Measurements from ENCODE around the gene PIMREG. TPM values are rescaled to one million over a fixed set of nuclear protein-coding genes. Genes with fewer than 3 reads are reported as not detected.

The PIMREG gene
- total and polyA plus RNA-seq, 2 experiments from 2014 or later, result 3.9 to 11.8 TPM

DNA sequence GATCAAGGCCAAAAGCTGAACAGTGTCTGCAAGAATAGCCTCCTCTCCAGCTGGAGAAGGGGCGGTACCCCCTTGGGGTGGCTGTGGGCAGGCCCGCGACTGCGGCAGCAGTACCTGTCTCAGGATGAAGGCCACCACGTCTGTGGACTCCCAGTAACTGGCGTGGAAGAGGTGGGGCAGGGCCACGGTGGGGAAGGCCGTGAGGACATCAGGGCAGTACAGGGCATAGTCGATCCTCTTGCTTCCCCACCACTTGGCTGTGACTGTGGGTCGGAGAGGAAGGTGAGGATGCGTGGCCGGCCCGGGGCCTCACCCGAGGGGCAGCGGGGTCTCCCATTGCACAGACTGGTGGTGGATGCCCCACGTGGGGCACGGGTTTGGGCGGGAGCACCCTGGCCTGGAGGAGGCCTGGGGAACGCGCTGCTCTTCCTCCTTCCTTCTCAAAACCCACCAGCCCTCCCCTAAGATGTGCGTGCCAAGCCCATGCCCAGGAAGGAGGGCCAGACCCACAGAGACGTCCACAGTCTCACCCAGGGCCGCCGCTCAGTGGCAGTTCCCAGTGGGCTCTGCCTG lies 26.0 kb downstream of the PIMREG start:
- Histone ChIP-seq H3K4me1 (ENCODE audit: insufficient read depth) (peaks cover 4% of the 10 kb centered on the region), H3K36me3 (replicated peaks; ENCODE audit: insufficient read depth, low read depth) (no peaks in the 10 kb centered on the region), H3K9me2 (replicated peaks; ENCODE audit: insufficient read depth) (no peaks in the 10 kb centered on the region), H2AFZ (no peak overlapping the region), H3K27ac (no peak overlapping the region), H4K20me1 (ENCODE audit: insufficient read depth, poor library complexity, severe bottlenecking) (no peaks in the 10 kb centered on the region), H3K79me2 (no peaks in the 10 kb centered on the region), H3K4me3 (no peak overlapping the region), H3K9me3 (ENCODE audit: low read depth) (no peaks in the 10 kb centered on the region), H3K4me2 (no peak overlapping the region), H3K27me3 (no peaks in the 10 kb centered on the region)
- DNase-seq (ENCODE audit: low spot score), result no peak
- TF ChIP-seq, protein P1, sequence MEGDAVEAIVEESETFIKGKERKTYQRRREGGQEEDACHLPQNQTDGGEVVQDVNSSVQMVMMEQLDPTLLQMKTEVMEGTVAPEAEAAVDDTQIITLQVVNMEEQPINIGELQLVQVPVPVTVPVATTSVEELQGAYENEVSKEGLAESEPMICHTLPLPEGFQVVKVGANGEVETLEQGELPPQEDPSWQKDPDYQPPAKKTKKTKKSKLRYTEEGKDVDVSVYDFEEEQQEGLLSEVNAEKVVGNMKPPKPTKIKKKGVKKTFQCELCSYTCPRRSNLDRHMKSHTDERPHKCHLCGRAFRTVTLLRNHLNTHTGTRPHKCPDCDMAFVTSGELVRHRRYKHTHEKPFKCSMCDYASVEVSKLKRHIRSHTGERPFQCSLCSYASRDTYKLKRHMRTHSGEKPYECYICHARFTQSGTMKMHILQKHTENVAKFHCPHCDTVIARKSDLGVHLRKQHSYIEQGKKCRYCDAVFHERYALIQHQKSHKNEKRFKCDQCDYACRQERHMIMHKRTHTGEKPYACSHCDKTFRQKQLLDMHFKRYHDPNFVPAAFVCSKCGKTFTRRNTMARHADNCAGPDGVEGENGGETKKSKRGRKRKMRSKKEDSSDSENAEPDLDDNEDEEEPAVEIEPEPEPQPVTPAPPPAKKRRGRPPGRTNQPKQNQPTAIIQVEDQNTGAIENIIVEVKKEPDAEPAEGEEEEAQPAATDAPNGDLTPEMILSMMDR (IDR thresholded peaks at IDR 0.05; ENCODE audit: poor library complexity), result no peak
- TF ChIP-seq EZH2 (IDR thresholded peaks at IDR 0.05; ENCODE audit: borderline replicate concordance) (no peak), EZH2phosphoT487 (IDR thresholded peaks at IDR 0.05; ENCODE audit: low read depth, severe bottlenecking, unreplicated experiment) (no peak)
- WGBS (ENCODE audit: low lambda C conversion rate, missing lambda C conversion rate), result 96% methylated on average over 23 of the region's 24 CpGs

DNA sequence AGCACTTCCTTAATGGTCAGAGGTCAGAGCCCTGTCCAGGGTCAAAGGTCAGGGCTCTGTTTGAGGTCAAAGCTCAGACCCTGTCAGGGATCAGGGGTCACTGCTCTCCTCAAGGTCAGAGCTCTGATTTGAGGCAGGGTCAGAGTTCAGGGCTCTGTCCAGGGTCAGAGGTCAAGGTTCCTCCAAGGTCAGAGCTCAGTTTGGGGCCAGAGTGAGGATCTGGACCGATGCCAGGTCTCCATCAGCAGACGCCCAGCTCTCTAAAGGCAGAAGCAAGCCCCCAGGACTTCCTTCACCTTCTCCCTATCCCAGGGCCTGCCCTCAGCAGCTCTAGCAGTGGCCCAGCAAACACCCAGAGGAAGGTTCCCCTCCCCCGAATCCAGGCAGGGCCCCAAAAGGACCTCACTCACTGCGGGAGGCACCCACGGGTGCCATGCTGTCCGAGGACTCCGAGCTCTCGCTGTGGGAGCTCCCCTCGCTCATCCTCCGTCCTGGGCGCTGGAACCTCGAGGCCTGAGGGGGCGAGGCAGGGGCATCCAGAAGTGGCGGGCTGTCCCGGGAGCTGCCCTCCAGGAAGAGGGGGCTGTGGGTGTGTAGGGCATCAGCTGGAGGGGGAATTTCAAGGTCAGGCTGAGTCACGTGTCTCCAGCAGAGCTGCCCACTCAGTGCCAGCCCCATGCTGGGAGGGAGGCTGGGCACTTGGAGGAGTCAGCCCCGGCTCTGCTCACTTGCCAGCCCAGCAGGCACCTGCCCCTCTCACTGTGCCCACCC lies 26.7 kb downstream of the PIMREG start:
- no peak for DNase-seq (ENCODE audit: low spot score)
- 94% methylated on average over 17 of the region's 17 CpGs for WGBS (ENCODE audit: low lambda C conversion rate, missing lambda C conversion rate)
- no peak overlapping the region for H3K4me3 ChIP-seq
- H3K27ac ChIP-seq, result no peak overlapping the region
- H3K4me1 ChIP-seq (ENCODE audit: insufficient read depth), result peaks cover 4% of the 10 kb centered on the region
- H3K4me2 ChIP-seq, result no peak overlapping the region
- TF ChIP-seq, protein P1 (IDR thresholded peaks at IDR 0.05; ENCODE audit: poor library complexity), result no peak
- no peak for TF ChIP-seq EZH2 (IDR thresholded peaks at IDR 0.05; ENCODE audit: borderline replicate concordance)
- TF ChIP-seq EZH2phosphoT487 (IDR thresholded peaks at IDR 0.05; ENCODE audit: low read depth, severe bottlenecking, unreplicated experiment), result no peak
- no peaks in the 10 kb centered on the region for H3K9me2 ChIP-seq (replicated peaks; ENCODE audit: insufficient read depth)
- H3K9me3 ChIP-seq (ENCODE audit: low read depth), result no peaks in the 10 kb centered on the region
- H3K36me3 ChIP-seq (replicated peaks; ENCODE audit: insufficient read depth, low read depth), result no peaks in the 10 kb centered on the region
- no peaks in the 10 kb centered on the region for H4K20me1 ChIP-seq (ENCODE audit: insufficient read depth, poor library complexity, severe bottlenecking)
- H3K27me3 ChIP-seq, result no peaks in the 10 kb centered on the region
- no peaks in the 10 kb centered on the region for H3K79me2 ChIP-seq
- no peak overlapping the region for H2AFZ ChIP-seq

DNA sequence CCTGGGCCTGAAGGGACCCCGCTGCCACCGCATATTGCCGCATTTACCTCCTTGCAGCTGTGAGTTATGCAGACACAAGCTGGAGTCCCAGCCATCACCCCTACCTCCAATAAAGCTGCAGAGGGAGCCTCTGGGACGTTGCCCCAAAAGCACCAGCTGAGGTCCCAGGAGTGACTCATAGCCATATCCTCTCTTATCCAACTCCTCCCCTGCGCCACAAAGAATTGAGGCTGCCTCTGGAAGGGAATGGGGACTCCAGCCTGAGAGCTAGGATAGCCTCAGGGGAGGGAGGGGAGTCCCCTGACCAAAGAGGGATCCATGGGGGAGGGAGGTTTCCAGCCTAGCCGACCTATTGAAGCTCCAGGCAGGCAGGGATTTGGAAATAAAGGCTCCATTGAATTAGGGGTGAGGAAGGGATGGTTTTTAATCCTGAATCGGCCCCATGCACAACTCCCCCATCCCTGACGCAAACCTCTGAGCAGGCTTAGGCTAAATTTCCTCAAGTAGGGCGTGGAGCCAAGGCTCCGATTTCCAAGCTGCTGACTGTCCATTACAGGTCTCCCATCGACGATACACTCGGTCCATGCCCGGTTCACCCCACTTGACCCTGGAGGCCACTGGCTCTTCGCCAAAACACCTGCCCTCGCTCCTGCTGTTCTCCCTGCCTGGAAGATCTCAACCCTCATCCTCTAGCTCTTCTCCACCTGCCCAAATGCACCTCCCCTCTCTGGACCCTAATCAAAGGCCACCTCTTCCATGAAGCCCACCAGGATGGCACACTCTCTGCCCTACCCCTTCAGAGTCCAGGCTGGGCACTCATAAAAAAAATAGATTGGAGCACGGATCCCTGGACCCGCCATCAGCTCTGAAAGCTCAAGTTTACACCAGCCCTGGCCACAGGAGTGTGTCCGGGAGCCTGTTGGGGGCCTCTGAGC lies 27.5 kb downstream of the PIMREG start:
- Histone ChIP-seq H3K4me3 (no peak overlapping the region), H3K79me2 (no peaks in the 10 kb centered on the region), H3K36me3 (replicated peaks; ENCODE audit: insufficient read depth, low read depth) (no peaks in the 10 kb centered on the region), H3K27ac (no peak overlapping the region), H3K4me1 (ENCODE audit: insufficient read depth) (peaks cover 4% of the 10 kb centered on the region), H4K20me1 (ENCODE audit: insufficient read depth, poor library complexity, severe bottlenecking) (no peaks in the 10 kb centered on the region), H3K9me2 (replicated peaks; ENCODE audit: insufficient read depth) (no peaks in the 10 kb centered on the region), H3K9me3 (ENCODE audit: low read depth) (no peaks in the 10 kb centered on the region), H3K4me2 (no peak overlapping the region), H3K27me3 (no peaks in the 10 kb centered on the region), H2AFZ (no peak overlapping the region)
- no peak for DNase-seq (ENCODE audit: low spot score)
- 84% methylated on average over 19 of the region's 19 CpGs for WGBS (ENCODE audit: low lambda C conversion rate, missing lambda C conversion rate)
- TF ChIP-seq EZH2 (IDR thresholded peaks at IDR 0.05; ENCODE audit: borderline replicate concordance) (no peak), EZH2phosphoT487 (IDR thresholded peaks at IDR 0.05; ENCODE audit: low read depth, severe bottlenecking, unreplicated experiment) (no peak)
- TF ChIP-seq, protein P1 (IDR thresholded peaks at IDR 0.05; ENCODE audit: poor library complexity), result no peak

Data from hepatocyte (in vitro differentiated cells).